GM18517 (cell line): ENCODE results near the gene LILRB3.

Experiments
- ATAC-seq: cut with Tn5 transposase; IDR thresholded peaks from one replicate; pipeline ENCODE4 v1.9.1; 2021; ENCODE audit warnings: mild to moderate bottlenecking, moderate library complexity; ENCODE audit not compliant: unreplicated experiment

LILRB3 gene

DNA sequence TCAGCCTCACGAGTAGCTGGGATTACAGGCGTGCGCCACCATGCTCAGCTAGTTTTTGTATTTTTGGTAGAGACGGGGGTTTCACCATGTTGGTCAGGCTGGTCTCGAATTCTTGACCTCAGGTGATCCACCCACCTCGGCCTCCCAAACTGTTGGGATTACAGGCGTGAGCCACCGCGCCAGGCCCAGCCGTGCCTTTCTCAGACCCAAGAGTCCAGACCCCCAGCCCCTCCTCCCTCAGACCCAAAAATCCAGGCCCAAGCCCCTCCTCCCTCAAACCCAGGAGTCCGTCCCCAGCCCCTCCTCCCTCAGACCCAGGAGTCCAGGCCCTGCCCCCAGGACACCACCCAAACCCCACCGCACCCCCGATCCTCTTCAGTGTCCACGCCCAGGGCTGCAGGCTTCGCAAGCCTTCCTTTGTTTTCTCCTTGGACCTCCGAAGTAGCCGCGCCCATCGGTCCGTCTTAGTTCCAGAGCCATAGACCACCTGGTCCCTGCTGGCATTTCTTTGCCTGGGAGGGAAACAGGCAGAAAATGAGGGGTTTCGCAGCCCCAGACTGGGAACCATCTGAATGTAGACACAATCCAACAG lies 53.6 kb downstream of the LILRB3 start:
- ATAC-seq = no peak

DNA sequence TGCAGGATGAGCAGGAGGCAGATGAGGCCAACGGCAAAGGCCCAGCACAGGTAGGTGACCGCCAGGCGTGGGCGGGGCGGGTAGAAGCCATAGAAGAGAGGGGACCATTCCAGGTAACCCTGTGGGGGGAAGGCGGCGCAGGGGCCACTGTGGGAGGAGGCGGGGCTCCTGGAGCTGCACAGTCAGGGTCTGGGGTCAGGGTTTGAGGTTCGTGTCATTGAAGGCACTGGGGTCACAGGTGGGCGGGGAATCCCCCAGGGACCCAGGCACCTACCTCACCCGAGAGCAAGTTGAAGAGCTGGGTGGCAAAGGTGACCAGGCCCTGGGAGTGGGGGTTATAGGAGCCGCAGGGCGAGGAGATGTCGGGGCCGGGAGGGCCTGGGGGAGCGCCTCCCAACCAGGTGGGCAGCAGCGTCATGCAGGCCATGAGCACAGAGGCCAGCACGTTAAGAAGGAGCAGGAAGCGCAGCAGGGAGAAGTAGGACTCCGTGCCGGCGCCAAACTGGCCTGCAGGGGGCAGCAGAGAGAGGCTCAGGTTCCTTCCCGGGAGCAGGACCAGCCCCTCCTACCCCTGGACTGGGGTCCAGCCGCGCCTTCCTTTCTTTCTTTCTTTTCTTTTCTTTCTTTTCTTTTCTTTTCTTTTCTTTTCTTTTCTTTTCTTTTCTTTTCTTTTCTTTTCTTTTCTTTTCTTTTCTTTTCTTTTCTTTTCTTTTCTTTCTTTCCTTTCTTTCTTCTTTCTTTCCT lies 54.5 kb downstream of the LILRB3 start:
- ATAC-seq = no peak
